HepG2 (cell line): Measurements from ENCODE around the gene TMEM31. TPM values are rescaled to one million over a fixed set of nuclear protein-coding genes. Genes with fewer than 3 reads are reported as not detected.

Experiments
- ATAC-seq: fragments of 200-7000 bp; cut with Tn5 transposase; 3 replicates; pipeline ENCODE4 v1.9.1; 2020; ENCODE audit warnings: mild to moderate bottlenecking, moderate library complexity
- BruUV-seq: library from RNA; stranded (reverse); fragments of 400-500 nt; replicated peaks from 2 replicates; lab custom pipeline; 2021; lab: Mats Ljungman, UMichigan
- CTCF ChIA-PET: fragments of 300-600 bp; formaldehyde crosslinking; extraction: SDS; loops from one replicate; lab custom pipeline; 2021; ENCODE audit warnings: low total read pairs, inconsistent platforms, low intra/inter-chr PET ratio; lab: Yijun Ruan, JAX
- POLR2A ChIA-PET: fragments of 350-600 bp; sonication (Branson Sonifier 250); formaldehyde crosslinking; loops from one replicate; lab custom pipeline; 2020; ENCODE audit warnings: antibody characterized with exemption, inconsistent platforms; lab: Yijun Ruan, JAX
- DNase-seq: peaks from one replicate; pipeline ENCODE4 v3.0.0-alpha.2; 2015; ENCODE audit warnings: low spot score
- FAIRE-seq: peaks from 3 replicates; lab custom pipeline; 2011; peaks lifted over from hg19 to GRCh38; lab: Jason Lieb, UNC
- H2AFZ ChIP-seq: one replicate; pipeline ENCODE4 v1.6.1; 2011; ENCODE audit warnings: low read length, inconsistent platforms
- H3K27ac ChIP-seq: fragments of 300-600 bp; 3 replicates; pipeline ENCODE4 v1.8.0; 2011; ENCODE audit warnings: mixed run types, mild to moderate bottlenecking, mixed read lengths, low read length, inconsistent platforms; ENCODE audit not compliant: insufficient read depth; ENCODE audit errors: extremely low read length
- H3K27me3 ChIP-seq, 2 experiments: fragments of 200-600 bp in 1 of 2; 2 replicates in 1 of 2; 3 replicates in 1 of 2; pipeline versions ENCODE4 v1.6.0 to v1.8.0; 2011; ENCODE audit warnings: low read length in 2 of 2, mild to moderate bottlenecking in 2 of 2, moderate library complexity in 2 of 2, inconsistent platforms in 1 of 2; ENCODE audit not compliant: insufficient read depth in 2 of 2, control insufficient read depth in 1 of 2
- H3K36me3 ChIP-seq, 2 experiments: fragments of 200-600 bp in 1 of 2; replicated peaks in 1 of 2; 2 replicates in 1 of 2; 3 replicates in 1 of 2; pipeline versions ENCODE4 v1.5.1 to v1.8.0; 2011; ENCODE audit warnings: low read length in 2 of 2, inconsistent platforms in 1 of 2; ENCODE audit not compliant: insufficient read depth in 2 of 2, control insufficient read depth in 1 of 2
- H3K4me1 ChIP-seq: 2 replicates; pipeline ENCODE4 v1.5.1; 2012; ENCODE audit warnings: low read length, inconsistent platforms; ENCODE audit not compliant: insufficient read depth
- H3K4me2 ChIP-seq: 2 replicates; pipeline ENCODE4 v1.6.0; 2011; ENCODE audit warnings: low read depth, low read length, inconsistent platforms
- H3K4me3 ChIP-seq, 3 experiments: fragments of 200-600 bp in 1 of 3; sonication (generic), shearing (Covaris generic) in 1 of 3; replicated peaks in 1 of 3; 2 replicates each; pipeline ENCODE4 v1.5.1; 2011 to 2016; ENCODE audit warnings: low read length in 3 of 3, inconsistent platforms in 2 of 3, low read depth in 2 of 3, mild to moderate bottlenecking in 2 of 3, control low read depth in 1 of 3, mixed read lengths in 1 of 3; ENCODE audit not compliant: insufficient read depth in 1 of 3
- H3K79me2 ChIP-seq: one replicate; pipeline ENCODE4 v1.6.1; 2011; ENCODE audit warnings: low read length, inconsistent platforms; ENCODE audit not compliant: insufficient read depth
- H3K9ac ChIP-seq: 2 replicates; pipeline ENCODE4 v1.6.0; 2011; ENCODE audit warnings: mild to moderate bottlenecking, low read depth, low read length, inconsistent platforms; ENCODE audit not compliant: insufficient read depth
- H3K9me3 ChIP-seq: 2 replicates; pipeline ENCODE4 v1.5.1; 2012; ENCODE audit warnings: mild to moderate bottlenecking, low read length
- H4K20me1 ChIP-seq: 2 replicates; pipeline ENCODE4 v1.6.0; 2011; ENCODE audit warnings: inconsistent platforms, mild to moderate bottlenecking, low read length, moderate library complexity; ENCODE audit not compliant: insufficient read depth
- ATF6 ChIP-seq: sonication (generic); formaldehyde crosslinking; conservative IDR thresholded peaks from 2 replicates; pipeline ENCODE4 v1.4.0; 2020; ENCODE audit warnings: missing genetic modification reagents
- FOXA1 ChIP-seq, 2 experiments: fragments of 450-650 bp in 1 of 2; sonication (generic) in 1 of 2; formaldehyde crosslinking in 1 of 2; IDR thresholded peaks; 2 replicates each; pipeline versions ENCODE4 v1.4.0 to v1.6.1; 2016 to 2020; ENCODE audit warnings: missing genetic modification reagents in 1 of 2
- FOXC1 ChIP-seq: sonication (generic); formaldehyde crosslinking; IDR thresholded peaks from 2 replicates; pipeline ENCODE4 v1.8.0; 2022; ENCODE audit warnings: mild to moderate bottlenecking, missing genetic modification reagents, borderline replicate concordance
- KLF13 ChIP-seq: sonication (generic); formaldehyde crosslinking; IDR thresholded peaks from 2 replicates; pipeline ENCODE4 v1.4.0; 2020; ENCODE audit warnings: mild to moderate bottlenecking, missing genetic modification reagents
- KLF6 ChIP-seq: IDR thresholded peaks from 2 replicates; pipeline ENCODE4 v1.8.0; 2016; ENCODE audit warnings: missing biosample characterization, missing genetic modification reagents
- MYNN ChIP-seq: sonication (generic); formaldehyde crosslinking; IDR thresholded peaks from 2 replicates; pipeline ENCODE4 v1.4.0; 2020; ENCODE audit warnings: mild to moderate bottlenecking, low read depth, missing genetic modification reagents
- NFIC ChIP-seq: IDR thresholded peaks from 2 replicates; pipeline ENCODE4 v1.6.1; 2012; ENCODE audit warnings: mild to moderate bottlenecking, low read length, inconsistent platforms
- NR2F6 ChIP-seq, 2 experiments: IDR thresholded peaks; 2 replicates each; pipeline ENCODE4 v1.6.1; 2016; ENCODE audit warnings: antibody characterized with exemption in 1 of 2, mild to moderate bottlenecking in 1 of 2
- PRDM15 ChIP-seq: sonication (generic); formaldehyde crosslinking; IDR thresholded peaks from 2 replicates; pipeline ENCODE4 v1.4.0; 2020; ENCODE audit warnings: missing genetic modification reagents
- RARA ChIP-seq: IDR thresholded peaks from 2 replicates; pipeline ENCODE4 v1.6.1; 2016; ENCODE audit warnings: missing genetic modification reagents, missing compliant biosample characterization
- SALL2 ChIP-seq: sonication (generic); formaldehyde crosslinking; IDR thresholded peaks from 2 replicates; pipeline ENCODE4 v1.8.1; 2023; ENCODE audit warnings: mild to moderate bottlenecking, missing genetic modification reagents, inconsistent platforms
- SP5 ChIP-seq: IDR thresholded peaks from 2 replicates; pipeline ENCODE4 v1.6.1; 2016; ENCODE audit warnings: low read depth, borderline replicate concordance
- TAF1 ChIP-seq: sonication (generic); formaldehyde crosslinking; IDR thresholded peaks from 2 replicates; pipeline ENCODE4 v1.4.0; 2020; ENCODE audit warnings: missing genetic modification reagents
- YY1 ChIP-seq: IDR thresholded peaks from 2 replicates; pipeline ENCODE4 v1.6.1; 2011; ENCODE audit warnings: low read length, low read depth, moderate library complexity, mild to moderate bottlenecking; ENCODE audit not compliant: insufficient read depth, insufficient replicate concordance
- ZNF276 ChIP-seq: sonication (generic); formaldehyde crosslinking; IDR thresholded peaks from 2 replicates; pipeline ENCODE4 v1.4.0; 2020; ENCODE audit warnings: mild to moderate bottlenecking, low read depth, missing genetic modification reagents
- WGBS: methylation state at CpG from one replicate; pipeline ENCODE4 v1.1.6; 2017; ENCODE audit warnings: low lambda C conversion rate; 5-methylcytosine and 5-hydroxymethylcytosine counted together
- in situ Hi-C: cut with HindIII; loops from 2 replicates; pipeline ENCODE4 v1.10.0; 2017; ENCODE audit warnings: low pct_unique_long_range_greater_than_20kb; ENCODE audit not compliant: extremely low pct_ligation_motif_present
- intact Hi-C: fragments of 100-400 bp; cut with micrococcal nuclease; formaldehyde crosslinking; loops from one replicate; pipeline ENCODE4 v1.10.0; 2022; ENCODE audit not compliant: unreplicated experiment
- polyA plus RNA-seq, 8 experiments: library from polyadenylated mRNA; depleted of rRNA in 3 of 8; stranded (reverse) in 7 of 8; unstranded in 1 of 8; fragments of >200 nt; fragmentation: Illumina TruSeq in 4 of 8; extraction: Trizol in 4 of 8; gene quantifications; 2 replicates each; pipeline versions ENCODE4 v1.2.1 to v1.2.3, GENCODE V29; 2011 to 2016; ENCODE audit warnings: low read depth in 4 of 8, missing spikeins in 1 of 8, mixed read lengths in 1 of 8; ENCODE audit not compliant: insufficient read depth in 1 of 8
- total RNA-seq, 5 experiments: library from RNA; depleted of rRNA; stranded (reverse); fragments of >200 nt; fragmentation: Illumina TruSeq; extraction: Trizol; gene quantifications; 2 replicates each; pipeline ENCODE4 v1.2.3, GENCODE V29; 2016; ENCODE audit warnings: low read depth in 1 of 5

The TMEM31 gene
- total and polyA plus RNA-seq, 2 of the 13 experiments (the other 11 are each of a cell fraction or from before 2014, with no cell fraction given): 0.16 TPM; not detected in 1

- Histone ChIP-seq H3K27ac (peak within 1 kb of the TSS; percentile 99), H4K20me1 (peaks cover 13% of the 10 kb centered on the region; the same call in 1 of the 2 replicates), H3K36me3 (peaks cover 3 to 7% of the 10 kb centered on the region in 2 experiments; a peak in 3 of 5 replicates), H3K9ac (peak within 1 kb of the TSS; percentile 99), H3K4me1 (peaks cover 39% of the 10 kb centered on the region), H3K4me2 (peak within 1 kb of the TSS; percentile 84), H3K9me3 (no peaks in the 10 kb centered on the region), H2AFZ (peak within 1 kb of the TSS; percentile 54), H3K27me3 (no peaks in the 10 kb centered on the region; a peak in 1 of 5 replicates), H3K79me2 (peaks cover 29% of the 10 kb centered on the region), H3K4me3 (peak within 1 kb of the TSS; percentile 73 to 91 (median 78))
- TSS peak; percentile 72 for BruUV-seq
- DNase-seq: peak; percentile 96
- in situ Hi-C loops: loop anchor here (25.0 kb wide), 1 partner anchor 476 kb away; the partner anchor contains the start of genes FAM199X and SLC25A53
- 2% methylated on average over 16 of the region's 37 CpGs for WGBS
- intact Hi-C loops: loop anchor here (5.0 kb wide), 3 partner anchors 59 to 154 kb away; partner anchors contain the start of genes TCEAL1 and TCEAL4
- FAIRE-seq: peak; percentile 98
- ChIA-PET POLR2A (interaction anchor here (0.7 to 2.6 kb wide), 8 partner anchors 12 to 471 kb away, joined by 3 to 13 read pairs (median 4); partner anchors contain the start of genes RAB9B, SLC25A53 and TCEAL1), CTCF (interaction anchor here (3.1 kb wide), 1 partner anchor 131 kb away, joined by 20 read pairs; no protein-coding TSS in a partner anchor)
- ATAC-seq: peak; percentile 92
- no peak; the same call in 1 of the 2 replicates for TF ChIP-seq KLF6 (CRISPR knock-in tag)
- TF ChIP-seq NR2F6 (IDR thresholded peaks at IDR 0.05): no peak
- no peak for TF ChIP-seq NR2F6 (CRISPR knock-in tag; IDR thresholded peaks at IDR 0.05)
- TF ChIP-seq NFIC: no peak
- TF ChIP-seq MYNN (CRISPR knock-in tag): no peak
- TF ChIP-seq RARA (CRISPR knock-in tag): no peak
- TF ChIP-seq SP5 (CRISPR knock-in tag): no peak
- no peak for TF ChIP-seq ZNF276
- TF ChIP-seq PRDM15 (CRISPR knock-in tag): peak; percentile 86
- no peak for TF ChIP-seq FOXC1 (CRISPR knock-in tag)
- TF ChIP-seq KLF13: no peak
- no peak for TF ChIP-seq ATF6 (CRISPR knock-in tag)
- TF ChIP-seq FOXA1 (IDR thresholded peaks at IDR 0.05): no peak
- TF ChIP-seq FOXA1 (CRISPR knock-in tag; IDR thresholded peaks at IDR 0.05): no peak
- peak; percentile 86 for TF ChIP-seq YY1
- no peak for TF ChIP-seq SALL2 (CRISPR knock-in tag)
- TF ChIP-seq TAF1: peak; percentile 50; the same call in 1 of the 2 replicates
Measured at GRCh38 chrX:103686199-103687072, 24.3 kb upstream of the TMEM31 start, which contains the start of gene MORF4L2. MORF4L2 (minus strand) TSS chrX:103686699; CDS start chrX:103677027, 9,672 bp downstream.
